GM18526 (cell line): Measurements from ENCODE around the gene LRIG2.

Experiments used
- POLR2A ChIP-seq: IDR thresholded peaks from 3 replicates; pipeline ENCODE4 v1.6.1; 2011; ENCODE audit not compliant: insufficient read length; ENCODE audit errors: extremely low read depth

LRIG2 gene

GRCh38 chr1:113138778-113139177 is 65.8 kb downstream of the LRIG2 start:
- TF ChIP-seq POLR2A = no peak

- no peak for TF ChIP-seq POLR2A
Observed at GRCh38 chr1:113140176-113140575, 67.2 kb downstream of the LRIG2 start.

GRCh38 chr1:113140588-113141446 is 67.8 kb downstream of the LRIG2 start:
- no peak for TF ChIP-seq POLR2A

- no peak for TF ChIP-seq POLR2A
Observed at GRCh38 chr1:113141650-113142473, 68.9 kb downstream of the LRIG2 start.

- TF ChIP-seq POLR2A = no peak
Observed at GRCh38 chr1:113142791-113143190, 69.8 kb downstream of the LRIG2 start.

GRCh38 chr1:113146242-113147072 is 73.5 kb downstream of the LRIG2 start:
- TF ChIP-seq POLR2A = no peak

GRCh38 chr1:113147073-113147625 is 74.2 kb downstream of the LRIG2 start:
- no peak for TF ChIP-seq POLR2A

GRCh38 chr1:113147826-113148225 is 74.8 kb downstream of the LRIG2 start:
- no peak for TF ChIP-seq POLR2A

GRCh38 chr1:113153116-113153803 is 80.3 kb downstream of the LRIG2 start:
- TF ChIP-seq POLR2A = no peak

GRCh38 chr1:113156368-113156767 is 83.4 kb downstream of the LRIG2 start:
- no peak for TF ChIP-seq POLR2A

- TF ChIP-seq POLR2A = no peak
Observed at GRCh38 chr1:113166473-113166872, 93.5 kb downstream of the LRIG2 start.

- no peak for TF ChIP-seq POLR2A
Observed at GRCh38 chr1:113168946-113169345, 95.9 kb downstream of the LRIG2 start.

GRCh38 chr1:113169591-113169990 is 96.6 kb downstream of the LRIG2 start:
- TF ChIP-seq POLR2A = no peak

- no peak for TF ChIP-seq POLR2A
Observed at GRCh38 chr1:113170519-113170918, 97.5 kb downstream of the LRIG2 start.

GRCh38 chr1:113178106-113178505 is 105.1 kb downstream of the LRIG2 start:
- no peak for TF ChIP-seq POLR2A

GRCh38 chr1:113178522-113178921 is 105.5 kb downstream of the LRIG2 start:
- no peak for TF ChIP-seq POLR2A
